MM.1S (cell line): ENCODE results near the gene BIRC3.
A peak's percentile ranks its signal among the peaks of the same experiment; 100 is the strongest.

Source experiments
- DNase-seq: peaks from one replicate; pipeline ENCODE4 v3.0.0-alpha.2; 2015
- H2AFZ ChIP-seq: fragments of 300-600 bp; sonication (generic); 2 replicates; pipeline ENCODE4 v1.6.0; 2016; ENCODE audit warnings: antibody characterized with exemption, low read length
- H3F3A ChIP-seq: fragments of 300-600 bp; sonication (generic); 2 replicates; pipeline ENCODE4 v1.6.1; 2016; ENCODE audit warnings: mild to moderate bottlenecking, antibody characterized with exemption, low read length, moderate library complexity, mixed read lengths; ENCODE audit not compliant: insufficient read depth
- H3K27ac ChIP-seq: fragments of 300-600 bp; sonication (generic); 2 replicates; pipeline ENCODE4 v1.5.1; 2016; ENCODE audit warnings: mild to moderate bottlenecking, low read length
- H3K27me3 ChIP-seq: fragments of 300-600 bp; sonication (generic); replicated peaks from 2 replicates; pipeline ENCODE4 v1.6.0; 2016; ENCODE audit warnings: low read length; ENCODE audit not compliant: insufficient read depth
- H3K36me3 ChIP-seq: fragments of 300-600 bp; sonication (generic); replicated peaks from 2 replicates; pipeline ENCODE4 v1.6.1; 2016; ENCODE audit warnings: mild to moderate bottlenecking, low read length, mixed read lengths; ENCODE audit not compliant: insufficient read depth
- H3K4me1 ChIP-seq: fragments of 300-600 bp; sonication (generic); 2 replicates; pipeline ENCODE4 v1.6.1; 2016; ENCODE audit warnings: low read length, mixed read lengths
- H3K4me2 ChIP-seq: fragments of 300-600 bp; sonication (generic); 2 replicates; pipeline ENCODE4 v1.6.0; 2016; ENCODE audit warnings: low read depth, low read length
- H3K4me3 ChIP-seq: fragments of 300-600 bp; sonication (generic); 2 replicates; pipeline ENCODE4 v1.5.1; 2016; ENCODE audit warnings: low read length, mixed read lengths
- H3K79me2 ChIP-seq: fragments of 300-600 bp; sonication (generic); 2 replicates; pipeline ENCODE4 v1.6.1; 2016; ENCODE audit warnings: mixed run types, low read length, mixed read lengths
- H3K9ac ChIP-seq: fragments of 300-600 bp; sonication (generic); 2 replicates; pipeline ENCODE4 v1.6.1; 2016; ENCODE audit warnings: low read length, mixed read lengths
- H3K9me2 ChIP-seq: fragments of 300-600 bp; sonication (generic); replicated peaks from 2 replicates; pipeline ENCODE4 v1.6.1; 2016; ENCODE audit warnings: mild to moderate bottlenecking, low read length, mixed read lengths; ENCODE audit not compliant: insufficient read depth
- H3K9me3 ChIP-seq: fragments of 300-600 bp; sonication (generic); replicated peaks from 2 replicates; pipeline ENCODE4 v1.6.1; 2016; ENCODE audit warnings: mild to moderate bottlenecking, low read length, mixed read lengths; ENCODE audit not compliant: insufficient read depth
- H4K20me1 ChIP-seq: fragments of 300-600 bp; sonication (generic); 2 replicates; pipeline ENCODE4 v1.6.1; 2016; ENCODE audit warnings: mild to moderate bottlenecking, low read length, moderate library complexity, mixed read lengths; ENCODE audit not compliant: insufficient read depth
- EZH2 ChIP-seq: fragments of 300-600 bp; sonication (generic); optimal IDR thresholded peaks from 2 replicates; pipeline ENCODE3; 2017; ENCODE audit warnings: low read depth, mild to moderate bottlenecking, antibody characterized with exemption, low read length, mixed read lengths
- EZH2phosphoT487 ChIP-seq: fragments of 300-600 bp; sonication (generic); IDR thresholded peaks from 2 replicates; pipeline ENCODE4 v1.6.1; 2018; ENCODE audit warnings: antibody characterized with exemption, low read length
- TF ChIP-seq, protein P1 (sequence below): fragments of 300-600 bp; sonication (generic); IDR thresholded peaks from 2 replicates; pipeline ENCODE4 v1.5.1; 2016; ENCODE audit warnings: antibody characterized with exemption, low read length, mixed read lengths

The BIRC3 gene

DNA sequence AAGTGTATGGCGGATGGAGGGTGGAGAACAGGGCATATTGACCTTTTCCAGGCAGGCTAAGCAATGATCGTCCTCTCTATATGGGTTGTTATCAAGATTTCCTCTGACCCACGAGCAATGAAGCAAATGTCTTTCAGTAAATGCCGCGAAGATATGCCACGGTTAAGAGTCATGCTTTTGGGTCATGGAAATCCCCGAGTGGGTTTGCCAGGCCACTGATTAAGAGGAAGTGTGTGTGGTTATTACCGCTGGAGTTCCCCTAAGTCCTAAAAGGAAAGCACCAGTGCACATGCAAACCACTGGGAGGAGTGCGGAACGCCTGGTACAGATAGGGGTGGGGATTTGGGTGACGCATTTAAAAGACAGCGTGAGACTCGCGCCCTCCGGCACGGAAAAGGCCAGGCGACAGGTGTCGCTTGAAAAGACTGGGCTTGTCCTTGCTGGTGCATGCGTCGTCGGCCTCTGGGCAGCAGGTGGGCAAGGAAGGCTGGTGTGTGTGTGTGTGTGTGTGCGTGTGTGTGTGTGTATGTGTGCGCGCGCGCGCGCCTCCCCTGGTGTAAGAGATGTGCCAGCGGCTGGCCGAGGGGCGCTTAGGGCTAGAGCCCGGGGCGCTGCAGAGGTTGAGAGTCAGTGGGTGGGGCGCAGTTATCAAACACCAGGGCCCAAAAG, at the start of gene BIRC3:
BIRC3 (plus strand) TSS at position 386 of the 669 bp plus-strand sequence. CDS start 7,026 bp downstream, outside the sequence.
- peak within 1 kb of the TSS; percentile 52 for H2AFZ ChIP-seq
- no peaks in the 10 kb centered on the region for H4K20me1 ChIP-seq
- TF ChIP-seq, protein P1, sequence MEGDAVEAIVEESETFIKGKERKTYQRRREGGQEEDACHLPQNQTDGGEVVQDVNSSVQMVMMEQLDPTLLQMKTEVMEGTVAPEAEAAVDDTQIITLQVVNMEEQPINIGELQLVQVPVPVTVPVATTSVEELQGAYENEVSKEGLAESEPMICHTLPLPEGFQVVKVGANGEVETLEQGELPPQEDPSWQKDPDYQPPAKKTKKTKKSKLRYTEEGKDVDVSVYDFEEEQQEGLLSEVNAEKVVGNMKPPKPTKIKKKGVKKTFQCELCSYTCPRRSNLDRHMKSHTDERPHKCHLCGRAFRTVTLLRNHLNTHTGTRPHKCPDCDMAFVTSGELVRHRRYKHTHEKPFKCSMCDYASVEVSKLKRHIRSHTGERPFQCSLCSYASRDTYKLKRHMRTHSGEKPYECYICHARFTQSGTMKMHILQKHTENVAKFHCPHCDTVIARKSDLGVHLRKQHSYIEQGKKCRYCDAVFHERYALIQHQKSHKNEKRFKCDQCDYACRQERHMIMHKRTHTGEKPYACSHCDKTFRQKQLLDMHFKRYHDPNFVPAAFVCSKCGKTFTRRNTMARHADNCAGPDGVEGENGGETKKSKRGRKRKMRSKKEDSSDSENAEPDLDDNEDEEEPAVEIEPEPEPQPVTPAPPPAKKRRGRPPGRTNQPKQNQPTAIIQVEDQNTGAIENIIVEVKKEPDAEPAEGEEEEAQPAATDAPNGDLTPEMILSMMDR, result peak; percentile 22; the same call in 1 of the 2 replicates
- no peak for TF ChIP-seq EZH2
- DNase-seq, result peak; percentile 99
- H3K9me3 ChIP-seq, result no peaks in the 10 kb centered on the region
- H3K9ac ChIP-seq, result peak within 1 kb of the TSS; percentile 92
- peak within 1 kb of the TSS; percentile 95 for H3K27ac ChIP-seq
- H3K27me3 ChIP-seq, result no peaks in the 10 kb centered on the region
- no peaks in the 10 kb centered on the region for H3K9me2 ChIP-seq
- peaks cover 47% of the 10 kb centered on the region for H3K79me2 ChIP-seq
- H3F3A ChIP-seq, result peaks cover 28% of the 10 kb centered on the region
- peak within 1 kb of the TSS; percentile 94 for H3K4me2 ChIP-seq
- H3K4me1 ChIP-seq, result peaks cover 57% of the 10 kb centered on the region
- peak within 1 kb of the TSS; percentile 78 for H3K4me3 ChIP-seq
- no peaks in the 10 kb centered on the region for H3K36me3 ChIP-seq

DNA sequence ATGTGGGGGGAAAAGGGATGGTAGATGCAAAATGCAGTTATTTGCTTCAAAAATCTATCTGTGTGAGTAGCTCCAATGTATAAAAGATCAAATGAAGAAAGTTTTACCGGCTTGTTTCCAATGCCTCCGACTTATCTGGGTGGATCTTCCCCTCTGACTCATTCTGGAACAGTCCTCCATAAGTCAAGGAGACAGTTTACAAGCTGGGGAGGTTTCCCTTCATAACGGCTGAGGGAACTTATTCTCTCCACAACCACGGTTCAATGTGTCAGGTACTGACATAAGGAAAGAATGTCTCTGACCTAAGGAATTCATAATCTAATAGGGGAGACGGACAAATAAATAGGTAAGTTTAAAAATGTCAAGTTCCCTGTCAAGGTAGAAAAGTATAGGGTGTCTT, 49.7 kb upstream of the BIRC3 start:
- H3K4me3 ChIP-seq, result no peak overlapping the region
- no peak overlapping the region for H3K4me2 ChIP-seq

DNA sequence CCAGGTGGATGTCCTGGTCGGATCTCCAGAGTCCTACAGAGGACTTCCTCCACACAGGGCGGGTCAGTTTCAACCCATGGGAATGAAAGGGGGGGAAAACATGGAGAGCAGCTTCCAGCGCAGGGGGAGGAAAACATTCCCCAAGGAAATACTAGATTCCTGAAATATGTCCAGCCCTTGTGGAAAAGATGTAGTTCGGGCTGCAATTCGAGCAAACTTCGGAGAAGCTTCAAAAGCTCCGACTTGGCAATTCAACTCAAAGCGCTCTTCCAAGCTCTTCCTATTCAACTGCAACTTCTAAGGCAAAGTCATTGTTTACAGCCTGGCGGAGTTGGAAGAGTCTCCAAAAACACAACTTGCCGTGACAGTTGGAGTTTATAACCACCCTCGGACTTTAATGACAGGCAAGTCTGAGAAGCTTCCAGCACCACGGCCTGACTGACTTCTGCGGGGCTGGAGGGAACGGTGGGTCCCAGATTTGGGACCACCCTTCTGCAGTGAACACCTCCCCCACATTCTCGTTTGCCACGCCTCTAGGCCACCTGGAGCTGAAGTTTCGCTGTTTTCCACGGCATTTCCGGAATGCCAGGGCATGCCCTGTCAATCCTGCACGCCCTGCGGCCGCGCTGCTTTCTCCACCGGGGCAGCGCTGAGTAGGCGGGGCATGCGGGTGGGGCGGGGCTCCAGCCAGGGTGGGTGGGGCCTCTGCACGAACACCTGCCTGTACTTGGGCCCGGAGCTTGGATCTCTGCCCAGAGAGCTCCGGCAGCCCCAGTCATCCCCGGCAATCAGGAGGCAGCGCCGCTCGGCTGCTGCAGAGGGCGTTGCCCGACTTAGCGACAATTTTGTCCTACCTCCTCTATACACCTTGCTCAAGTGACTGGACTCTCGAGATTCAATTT, 49.0 kb upstream of the BIRC3 start:
- no peak overlapping the region for H3K9ac ChIP-seq
- H3K4me2 ChIP-seq, result peak overlapping the region; percentile 92
- H3K9me2 ChIP-seq, result no peaks in the 10 kb centered on the region
- H3F3A ChIP-seq, result no peaks in the 10 kb centered on the region
- no peaks in the 10 kb centered on the region for H3K27me3 ChIP-seq
- peak overlapping the region; percentile 89 for H2AFZ ChIP-seq
- no peaks in the 10 kb centered on the region for H4K20me1 ChIP-seq
- no peaks in the 10 kb centered on the region for H3K36me3 ChIP-seq
- no peaks in the 10 kb centered on the region for H3K79me2 ChIP-seq
- H3K4me3 ChIP-seq, result peak overlapping the region; percentile 63
- no peak for TF ChIP-seq EZH2phosphoT487
- TF ChIP-seq, protein P1, result peak; percentile 38
- peaks cover 12% of the 10 kb centered on the region for H3K4me1 ChIP-seq
- no peaks in the 10 kb centered on the region for H3K9me3 ChIP-seq
- peak; percentile 92 for DNase-seq
- no peak overlapping the region for H3K27ac ChIP-seq

More for the DNA sequence above, 49.7 kb upstream of the BIRC3 start:
- TF ChIP-seq, protein P1, result no peak
- TF ChIP-seq EZH2phosphoT487 (no peak), EZH2 (no peak)
- Histone ChIP-seq H3K9me2 (no peaks in the 10 kb centered on the region), H4K20me1 (no peaks in the 10 kb centered on the region), H3K9me3 (no peaks in the 10 kb centered on the region), H2AFZ (no peak overlapping the region), H3K36me3 (no peaks in the 10 kb centered on the region), H3F3A (no peaks in the 10 kb centered on the region), H3K79me2 (no peaks in the 10 kb centered on the region), H3K4me1 (peaks cover 12% of the 10 kb centered on the region), H3K27me3 (no peaks in the 10 kb centered on the region), H3K27ac (no peak overlapping the region), H3K9ac (no peak overlapping the region)
- DNase-seq, result no peak
